ENCODE data around the gene MC1R.

Gene MC1R

DNA sequence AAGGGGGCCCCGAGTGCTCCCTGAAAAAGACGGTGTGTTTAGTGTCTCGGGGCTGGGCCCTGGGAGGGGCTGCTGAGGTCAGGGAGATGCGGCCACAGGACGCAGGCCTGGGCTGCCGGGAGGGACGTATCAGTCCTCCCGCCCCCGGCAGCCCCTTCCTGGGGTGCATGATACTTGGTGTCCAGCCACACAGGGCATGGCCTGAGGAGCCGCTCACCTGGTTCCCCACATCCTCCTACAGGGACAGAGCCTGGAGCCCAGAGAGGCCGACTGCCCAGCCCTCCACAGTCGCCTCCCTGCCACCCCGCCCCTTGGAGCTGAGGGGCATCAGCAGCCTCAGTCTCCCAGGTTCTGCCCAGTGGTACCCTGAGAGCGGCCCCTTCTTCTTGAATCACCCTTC is 17.8 kb downstream of the MC1R start:
- no peak for DNase-seq

GRCh38 chr16:89936981-89937380 is 18.3 kb downstream of the MC1R start:
- no peak for DNase-seq

DNA sequence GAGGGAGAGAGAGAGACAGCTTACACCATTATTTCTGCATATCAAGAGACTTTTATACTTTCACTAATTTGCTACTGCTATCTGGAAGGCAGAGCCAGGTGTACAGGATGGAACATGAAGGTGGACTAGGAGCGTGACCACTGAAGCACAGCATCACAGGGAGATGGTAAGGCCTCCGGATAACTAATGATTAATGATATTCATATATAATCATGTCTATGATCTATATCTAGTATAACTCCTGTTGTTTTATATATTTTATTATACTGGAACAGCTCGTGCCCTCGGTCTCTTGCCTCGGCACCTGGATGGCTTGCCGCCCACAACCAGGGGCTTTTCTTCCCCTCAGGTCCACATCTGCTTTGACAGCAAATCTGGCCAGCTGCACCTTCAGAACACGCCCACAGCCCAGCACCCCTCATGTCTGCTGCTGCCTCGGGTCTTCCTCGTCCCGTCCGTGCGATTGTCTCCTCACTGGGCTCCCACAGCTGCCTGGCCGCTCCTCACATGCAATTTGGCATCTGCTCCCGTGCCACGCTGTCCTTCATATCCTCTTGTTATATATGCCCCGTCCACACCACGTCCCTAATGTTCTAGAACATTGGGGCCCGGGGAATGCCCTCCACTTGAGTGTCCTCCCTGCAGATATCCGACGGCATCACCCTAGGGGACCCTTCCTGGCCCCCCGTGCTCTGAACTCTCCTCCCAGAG is 19.7 kb downstream of the MC1R start:
- DNase-seq, result no peak

- DNase-seq, result no peak
Observed at GRCh38 chr16:89944773-89945172, 26.1 kb downstream of the MC1R start.

DNA sequence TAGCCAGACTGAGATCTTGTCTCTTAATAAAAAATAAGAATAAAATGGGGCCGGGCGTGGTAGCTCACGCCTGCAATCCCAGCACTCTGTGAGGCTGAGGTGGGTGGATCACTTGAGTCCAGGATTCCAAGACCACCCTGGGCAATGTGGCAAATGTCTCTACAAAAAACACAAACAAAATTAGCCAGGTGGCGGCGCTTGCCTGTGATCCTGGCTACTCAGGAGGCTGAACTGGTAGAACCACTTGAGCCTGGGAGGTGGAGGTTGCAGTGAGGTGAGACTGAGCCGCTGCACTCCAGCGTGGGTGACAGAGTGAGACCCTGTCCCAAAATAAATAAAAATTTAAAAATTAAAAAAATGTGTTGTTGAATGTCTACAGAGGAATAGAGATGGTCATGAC is 27.0 kb downstream of the MC1R start:
- DNase-seq, result no peak

DNA sequence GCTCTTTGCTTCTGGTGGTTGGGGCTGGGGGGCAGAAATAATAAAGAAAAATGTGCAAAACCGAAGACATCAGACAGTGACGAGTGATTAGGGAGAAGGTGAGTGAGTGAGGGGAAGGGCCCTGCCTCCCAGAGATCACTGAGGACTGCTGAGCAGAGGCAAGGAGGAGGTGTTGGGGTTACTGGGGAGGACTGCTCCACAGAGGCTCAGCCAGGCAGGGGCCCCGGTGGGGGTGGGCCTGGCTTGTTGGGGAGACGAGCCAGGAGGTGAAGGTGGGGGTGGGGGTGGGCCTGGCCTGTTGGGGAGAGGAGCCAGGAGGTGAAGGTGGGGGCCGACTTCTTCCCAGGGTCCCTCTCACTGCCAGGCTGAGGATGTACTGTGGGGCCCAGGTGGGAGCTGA is 27.9 kb downstream of the MC1R start:
- DNase-seq, result no peak

GRCh38 chr16:89949121-89949742 is 30.6 kb downstream of the MC1R start:
- DNase-seq, result no peak

DNA sequence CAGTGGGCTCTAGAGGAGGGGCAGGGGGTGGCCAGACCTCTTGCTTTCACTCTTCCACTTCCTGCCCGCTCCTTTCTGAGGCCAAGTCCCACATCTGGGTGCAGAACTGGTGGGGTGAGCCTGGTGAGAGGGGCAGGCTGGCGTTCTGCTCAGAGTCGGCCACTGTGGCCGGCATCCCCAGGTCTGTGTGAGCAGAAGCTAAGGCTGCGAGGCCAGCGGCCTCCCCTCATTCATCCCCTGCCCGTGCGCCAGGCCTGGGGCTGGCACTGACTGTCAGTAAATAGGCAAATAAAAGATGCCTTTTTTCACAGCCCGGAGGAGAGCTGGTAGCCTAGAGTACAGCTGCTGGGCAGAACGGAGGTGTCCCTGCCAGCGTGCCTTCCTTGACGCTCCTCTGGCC is 31.1 kb downstream of the MC1R start:
- DNase-seq, result no peak

DNA sequence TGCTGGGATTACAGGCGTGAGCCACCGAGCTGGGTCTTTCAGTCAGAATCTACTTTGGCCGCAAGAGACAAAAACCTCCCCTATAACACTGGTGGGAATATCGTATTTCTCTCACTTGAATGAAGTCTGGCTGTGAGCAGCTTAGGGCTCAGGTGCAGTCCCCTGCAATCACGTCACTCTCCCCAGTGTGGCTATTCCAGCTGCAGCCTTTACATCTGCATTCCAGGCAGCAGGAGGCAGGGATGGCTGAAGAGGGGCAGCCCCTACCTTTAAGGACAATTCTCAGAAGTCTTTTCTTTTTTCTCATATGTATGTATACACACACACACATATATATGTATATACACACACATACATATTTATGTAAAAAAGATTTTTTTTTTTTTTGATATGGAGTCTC is 32.8 kb downstream of the MC1R start:
- no peak for DNase-seq

DNA sequence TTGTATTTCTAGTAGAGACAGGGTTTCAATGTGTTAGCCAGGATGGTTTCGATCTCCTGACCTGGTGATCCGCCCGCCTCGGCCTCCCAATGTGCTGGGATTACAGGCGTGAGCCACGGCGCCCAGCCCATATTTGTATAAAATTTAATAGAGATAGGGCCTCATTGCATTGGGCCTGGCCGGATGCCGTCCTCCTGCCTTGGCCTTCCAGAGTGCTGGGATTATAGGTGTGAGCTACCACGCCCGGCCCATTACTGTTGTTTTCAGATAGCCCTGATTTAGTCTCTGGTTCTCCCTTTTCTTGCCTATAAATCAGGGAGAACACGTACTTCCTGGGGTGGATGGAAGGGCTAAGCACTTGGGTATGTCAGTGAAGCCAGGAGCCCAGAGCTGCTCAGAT is 33.4 kb downstream of the MC1R start:
- DNase-seq, result no peak

DNA sequence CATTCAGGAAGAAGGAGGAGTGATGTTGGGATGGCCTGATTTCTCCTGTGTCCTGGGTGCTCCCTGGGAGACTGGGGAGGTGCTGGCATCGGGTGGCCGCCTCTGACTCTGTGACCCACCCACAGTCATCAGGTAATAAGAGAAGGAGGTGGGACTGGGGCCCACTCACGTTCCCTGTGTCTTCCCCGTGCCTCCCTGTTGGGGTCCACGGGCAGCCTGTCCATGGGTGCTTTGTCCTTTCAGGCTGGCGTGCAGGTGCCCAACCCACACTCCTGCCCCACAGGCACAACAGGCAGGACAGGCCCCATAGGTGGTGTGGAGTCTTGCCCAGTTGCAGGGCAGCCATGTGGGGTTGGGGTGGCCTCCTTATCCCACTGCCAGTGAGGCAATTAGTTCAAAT is 33.9 kb downstream of the MC1R start:
- DNase-seq, result no peak

DNA sequence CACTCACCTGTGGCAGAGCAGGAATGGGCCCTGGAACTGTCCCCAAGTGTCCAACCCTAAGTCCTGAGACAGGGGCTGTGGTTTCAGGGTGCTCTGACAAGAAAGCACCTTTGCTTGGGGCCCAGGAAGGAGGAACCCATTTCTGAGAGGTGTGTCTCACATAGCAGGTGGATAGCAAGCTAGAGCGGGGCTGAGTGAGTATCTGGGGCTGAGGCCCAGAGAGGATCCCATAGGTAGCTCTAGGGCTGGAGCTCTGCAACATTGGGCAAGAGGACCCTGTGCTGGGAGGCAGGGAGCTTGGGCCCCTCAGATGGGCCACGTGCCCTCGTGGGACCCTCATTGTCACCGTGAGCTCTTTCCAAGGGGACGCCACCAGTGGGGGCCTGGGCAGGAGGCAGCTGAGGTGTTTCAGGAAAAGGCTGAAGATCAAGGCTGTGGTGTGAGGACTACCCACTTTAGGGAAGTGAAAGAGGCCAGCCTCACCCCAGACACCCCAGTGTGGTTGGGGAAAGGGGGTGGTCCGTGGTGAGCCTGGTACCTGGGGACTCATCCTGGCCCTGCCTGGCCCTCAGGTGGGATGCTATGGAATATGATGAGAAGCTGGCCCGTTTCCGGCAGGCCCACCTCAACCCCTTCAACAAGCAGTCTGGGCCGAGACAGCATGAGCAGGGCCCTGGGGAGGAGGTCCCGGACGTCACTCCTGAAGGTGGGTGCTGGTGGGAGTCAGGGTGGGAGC is 35.2 kb downstream of the MC1R start:
- no peak for DNase-seq

GRCh38 chr16:89954462-89954861 is 35.8 kb downstream of the MC1R start:
- no peak for DNase-seq

- no peak for DNase-seq
Observed at GRCh38 chr16:89955001-89955685, 36.5 kb downstream of the MC1R start.

DNA sequence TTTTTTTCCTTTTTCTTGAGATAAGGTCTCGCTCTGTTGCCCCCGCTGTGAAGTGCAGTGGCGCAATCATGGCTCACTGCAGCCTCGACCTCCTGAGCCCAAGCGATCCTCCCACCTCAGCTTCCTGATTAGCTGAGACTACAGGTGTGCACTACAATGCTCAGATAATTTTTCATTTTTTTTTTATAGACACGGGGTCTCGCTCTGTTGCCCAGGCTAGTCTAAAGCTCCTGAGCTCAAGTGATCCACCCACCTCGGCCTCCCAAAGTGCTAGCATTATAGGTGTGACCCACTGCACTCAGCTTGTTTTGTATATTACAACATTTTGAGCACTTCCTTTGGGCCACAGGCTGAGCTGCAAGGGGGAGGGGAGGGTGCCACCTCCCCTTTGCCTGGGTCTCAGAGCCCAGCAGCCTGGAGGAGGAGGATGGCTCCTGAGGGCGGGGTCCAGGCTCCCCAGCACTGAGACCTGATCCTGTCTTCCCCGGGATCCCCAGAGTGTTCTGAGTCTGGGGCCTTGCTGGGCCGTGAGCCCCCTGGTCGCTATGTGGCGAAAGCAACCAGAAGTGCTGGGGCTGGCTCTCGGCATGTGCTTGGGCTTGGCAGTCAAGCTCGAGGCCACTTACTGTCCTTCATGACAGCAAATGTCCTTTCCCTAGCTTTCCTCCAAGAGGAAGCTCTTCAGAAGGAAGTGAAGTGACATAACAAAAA is 38.0 kb downstream of the MC1R start:
- DNase-seq, result no peak

GRCh38 chr16:89957216-89957785 is 38.6 kb downstream of the MC1R start:
- DNase-seq, result no peak

DNA sequence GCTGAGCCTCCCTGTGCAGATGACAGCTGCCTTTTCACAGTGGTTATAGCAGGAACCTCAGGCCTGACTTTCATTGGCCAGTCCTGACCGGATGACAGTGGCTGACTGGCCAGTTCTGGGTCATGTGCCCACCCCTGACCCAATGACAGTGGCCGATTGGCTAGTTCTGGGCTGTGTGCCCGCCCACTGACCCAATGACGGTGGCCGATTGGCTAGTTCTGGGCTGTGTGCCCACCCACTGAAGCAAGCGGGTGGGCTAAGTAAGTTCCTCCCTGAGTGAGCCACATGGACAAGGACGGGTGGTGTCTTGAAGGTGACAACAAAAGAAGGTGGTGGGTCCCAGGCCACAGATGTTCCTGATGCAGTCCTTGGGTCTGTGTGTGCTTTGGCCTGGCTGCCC is 39.4 kb downstream of the MC1R start:
- no peak for DNase-seq

- no peak for DNase-seq
Observed at GRCh38 chr16:89958596-89958995, 39.9 kb downstream of the MC1R start.

DNA sequence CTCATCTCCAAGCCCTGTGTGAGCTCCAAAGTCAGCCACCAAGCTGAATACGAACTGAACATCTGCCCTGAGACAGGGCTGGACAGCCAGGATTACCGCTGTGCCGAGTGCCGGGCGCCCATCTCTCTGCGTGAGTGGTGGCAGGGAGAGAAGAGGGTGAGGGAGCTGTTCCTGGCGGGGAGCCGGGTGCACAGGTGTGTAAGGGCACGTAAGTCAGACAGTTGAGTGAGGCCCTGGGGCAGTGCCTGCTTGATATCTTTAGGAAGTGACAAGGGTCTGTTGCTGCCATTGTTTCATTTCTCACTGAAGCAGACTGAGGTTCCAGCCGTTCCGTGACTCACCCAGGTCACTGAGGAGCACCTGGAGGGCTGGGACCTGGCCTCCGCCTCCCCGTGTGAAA is 42.3 kb downstream of the MC1R start:
- DNase-seq, result no peak

GRCh38 chr16:89961920-89962319 is 43.3 kb downstream of the MC1R start:
- no peak for DNase-seq

DNA sequence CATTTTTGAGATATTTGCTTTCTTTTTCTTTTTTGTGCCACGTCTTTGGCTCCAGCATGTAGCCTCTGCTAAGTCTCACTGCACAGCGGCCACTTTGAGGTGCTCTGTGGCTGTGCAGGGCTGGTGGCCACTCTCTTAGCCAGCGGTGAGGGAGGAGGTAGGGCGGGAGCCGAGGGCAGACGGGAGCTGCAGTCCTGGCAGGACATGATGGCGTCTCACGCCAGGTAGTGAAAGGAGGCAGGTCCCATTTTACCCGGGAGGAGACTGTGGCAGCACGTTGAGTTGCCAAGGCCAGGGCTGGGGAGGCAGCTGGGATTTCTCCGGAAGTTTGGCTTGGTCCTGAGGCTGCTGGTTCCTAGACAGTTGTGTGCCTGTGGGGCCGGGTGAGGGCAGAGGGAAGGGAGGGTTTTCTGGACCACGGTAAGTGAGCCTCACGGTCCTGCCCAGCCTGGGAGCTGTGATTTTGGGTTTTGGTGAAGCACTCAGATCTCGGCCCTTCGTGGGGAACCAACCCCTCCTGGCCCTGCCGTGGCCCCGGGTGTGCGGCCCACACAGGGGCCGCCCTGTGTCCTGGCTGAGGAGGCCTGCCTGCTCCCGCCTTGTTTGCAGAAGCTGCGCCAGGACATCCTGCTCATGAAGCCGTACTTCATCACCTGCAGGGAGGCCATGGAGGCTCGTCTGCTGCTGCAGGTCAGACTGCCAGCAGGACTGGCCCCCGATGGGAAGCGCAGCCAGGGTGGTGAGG is 44.3 kb downstream of the MC1R start:
- DNase-seq, result no peak

DNA sequence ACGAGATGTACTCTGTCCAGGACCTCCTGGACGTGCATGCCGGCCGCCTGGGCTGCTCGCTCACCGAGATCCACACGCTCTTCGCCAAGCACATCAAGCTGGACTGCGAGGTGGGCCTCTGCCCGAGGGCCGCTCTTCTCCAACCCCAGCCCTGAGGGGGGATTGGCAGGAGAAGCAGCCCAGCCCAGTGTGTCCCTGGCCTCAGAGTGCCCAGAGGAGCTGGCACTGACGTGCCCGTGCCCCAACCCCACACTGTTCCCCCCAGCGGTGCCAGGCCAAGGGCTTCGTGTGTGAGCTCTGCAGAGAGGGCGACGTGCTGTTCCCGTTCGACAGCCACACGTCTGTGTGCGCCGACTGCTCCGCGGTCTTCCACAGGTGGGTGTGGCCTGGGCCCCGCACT is 45.5 kb downstream of the MC1R start:
- no peak for DNase-seq

Measured in NCI-H1417 treated with DMSO at 0.1 percent for 48 hours (cell line).